Smooth muscle cell (in vitro differentiated cells): Measurements from ENCODE around the gene GRXCR2. TPM values are rescaled to one million over a fixed set of nuclear protein-coding genes. Genes with fewer than 3 reads are reported as not detected.

Source experiments
- DNase-seq: peaks from one replicate; lab custom pipeline; 2025; ENCODE audit not compliant: unreplicated experiment; lab: John Stamatoyannopoulos, UW
- H2AFZ ChIP-seq: fragments of 200-600 bp; sonication (generic); 2 replicates; pipeline ENCODE4 v1.6.0; 2016; ENCODE audit warnings: antibody characterized with exemption, low read depth, mild to moderate bottlenecking
- H3F3A ChIP-seq: fragments of 200-600 bp; sonication (generic); 2 replicates; pipeline ENCODE4 v1.6.0; 2017; ENCODE audit warnings: antibody characterized with exemption, low read depth
- H3K27ac ChIP-seq: fragments of 200-600 bp; sonication (generic); 2 replicates; pipeline ENCODE4 v1.5.1; 2016; ENCODE audit warnings: low read depth, mild to moderate bottlenecking
- H3K27me3 ChIP-seq: fragments of 200-600 bp; sonication (generic); 2 replicates; pipeline ENCODE4 v1.6.1; 2016; ENCODE audit warnings: low read depth, mild to moderate bottlenecking
- H3K36me3 ChIP-seq: fragments of 200-600 bp; sonication (generic); 2 replicates; pipeline ENCODE4 v1.5.1; 2016; ENCODE audit warnings: low read depth
- H3K4me1 ChIP-seq: fragments of 200-600 bp; sonication (generic); 2 replicates; pipeline ENCODE4 v1.5.1; 2016; ENCODE audit warnings: low read depth
- H3K4me2 ChIP-seq: fragments of 200-600 bp; sonication (generic); 2 replicates; pipeline ENCODE4 v1.6.0; 2016; ENCODE audit warnings: mild to moderate bottlenecking
- H3K4me3 ChIP-seq: fragments of 200-600 bp; sonication (generic); 2 replicates; pipeline ENCODE4 v1.5.1; 2016; ENCODE audit warnings: mild to moderate bottlenecking
- H3K79me2 ChIP-seq: fragments of 200-600 bp; sonication (generic); 2 replicates; pipeline ENCODE4 v1.6.0; 2016; ENCODE audit warnings: low read depth, mild to moderate bottlenecking
- H3K9ac ChIP-seq: fragments of 200-600 bp; sonication (generic); 2 replicates; pipeline ENCODE4 v1.6.0; 2016; ENCODE audit warnings: low read depth
- H3K9me3 ChIP-seq: fragments of 200-600 bp; sonication (generic); replicated peaks from 2 replicates; pipeline ENCODE4 v1.5.1; 2016; ENCODE audit warnings: low read depth
- H4K20me1 ChIP-seq: fragments of 200-600 bp; sonication (generic); 2 replicates; pipeline ENCODE4 v1.6.0; 2016; ENCODE audit warnings: low read depth
- WGBS: methylation state at CpG from one replicate; pipeline ENCODE4 v1.1.7; 2016; ENCODE audit warnings: low lambda C conversion rate; 5-methylcytosine and 5-hydroxymethylcytosine counted together
- polyA plus RNA-seq: library from polyadenylated mRNA; unstranded; fragments of >200 nt; fragmentation: Nextera tagmentation; extraction: Ambion mirVana; gene quantifications from 2 replicates; pipeline ENCODE4 v1.2.1, GENCODE V29; 2016
- total RNA-seq: library from RNA; depleted of rRNA; stranded (reverse); fragments of >200 nt; gene quantifications from 2 replicates; pipeline ENCODE4 v1.2.3, GENCODE V29; 2014
- TF ChIP-seq, protein P1 (sequence below): fragments of 200-600 bp; sonication (generic); IDR thresholded peaks from 2 replicates; pipeline ENCODE4 v1.5.1; 2017; ENCODE audit warnings: borderline replicate concordance, mild to moderate bottlenecking, antibody characterized with exemption; ENCODE audit not compliant: insufficient read depth, poor library complexity, severe bottlenecking

The GRXCR2 gene
- total and polyA plus RNA-seq, 2 experiments from 2014 or later, result not detected

- no peaks in the 10 kb centered on the region for H3F3A ChIP-seq
- no peak overlapping the region for H3K4me3 ChIP-seq
- H3K27me3 ChIP-seq, result no peaks in the 10 kb centered on the region
- no peak overlapping the region for H3K9ac ChIP-seq
- H3K4me1 ChIP-seq, result peaks cover 1% of the 10 kb centered on the region
- TF ChIP-seq, protein P1, sequence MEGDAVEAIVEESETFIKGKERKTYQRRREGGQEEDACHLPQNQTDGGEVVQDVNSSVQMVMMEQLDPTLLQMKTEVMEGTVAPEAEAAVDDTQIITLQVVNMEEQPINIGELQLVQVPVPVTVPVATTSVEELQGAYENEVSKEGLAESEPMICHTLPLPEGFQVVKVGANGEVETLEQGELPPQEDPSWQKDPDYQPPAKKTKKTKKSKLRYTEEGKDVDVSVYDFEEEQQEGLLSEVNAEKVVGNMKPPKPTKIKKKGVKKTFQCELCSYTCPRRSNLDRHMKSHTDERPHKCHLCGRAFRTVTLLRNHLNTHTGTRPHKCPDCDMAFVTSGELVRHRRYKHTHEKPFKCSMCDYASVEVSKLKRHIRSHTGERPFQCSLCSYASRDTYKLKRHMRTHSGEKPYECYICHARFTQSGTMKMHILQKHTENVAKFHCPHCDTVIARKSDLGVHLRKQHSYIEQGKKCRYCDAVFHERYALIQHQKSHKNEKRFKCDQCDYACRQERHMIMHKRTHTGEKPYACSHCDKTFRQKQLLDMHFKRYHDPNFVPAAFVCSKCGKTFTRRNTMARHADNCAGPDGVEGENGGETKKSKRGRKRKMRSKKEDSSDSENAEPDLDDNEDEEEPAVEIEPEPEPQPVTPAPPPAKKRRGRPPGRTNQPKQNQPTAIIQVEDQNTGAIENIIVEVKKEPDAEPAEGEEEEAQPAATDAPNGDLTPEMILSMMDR, result no peak
- WGBS, result 82% methylated on average over 1 of the region's 1 CpG
- H3K79me2 ChIP-seq, result no peaks in the 10 kb centered on the region
- no peaks in the 10 kb centered on the region for H4K20me1 ChIP-seq
- H2AFZ ChIP-seq, result no peak overlapping the region
- H3K9me3 ChIP-seq, result no peaks in the 10 kb centered on the region
- DNase-seq, result no peak
- no peak overlapping the region for H3K4me2 ChIP-seq
- no peaks in the 10 kb centered on the region for H3K36me3 ChIP-seq
- no peak overlapping the region for H3K27ac ChIP-seq
These were observed 42.2 kb downstream of the GRXCR2 start for GRCh38 chr5:145830594-145830993.

DNA sequence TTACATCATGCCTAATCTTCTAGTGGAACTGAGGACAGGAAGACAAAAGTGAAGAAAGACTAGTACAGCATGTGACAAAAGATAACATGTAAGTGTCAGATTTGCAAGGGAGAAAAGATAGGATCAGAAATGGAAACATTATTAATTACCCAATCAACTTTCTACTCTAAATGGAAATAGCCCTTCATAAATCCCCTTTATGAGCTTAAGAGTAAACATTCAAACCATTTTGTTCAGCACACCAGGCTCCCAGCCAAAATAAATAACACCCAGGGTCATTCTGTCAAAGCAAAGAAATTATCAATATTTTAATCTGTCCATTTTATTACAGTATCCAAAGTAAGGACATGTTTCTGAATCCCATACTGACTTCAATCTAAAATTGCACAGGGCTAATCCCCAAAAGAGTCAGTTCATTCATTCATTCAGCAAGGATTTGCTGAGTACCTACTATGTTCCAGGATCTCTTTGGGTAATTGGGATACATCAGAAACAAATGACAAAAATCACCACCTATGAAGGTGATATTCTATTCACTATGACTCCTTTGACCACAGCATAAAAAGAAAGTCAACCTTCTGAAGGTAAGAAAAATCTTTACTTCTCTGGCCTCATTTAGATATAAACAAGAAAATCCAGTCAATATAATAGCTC lies 43.0 kb downstream of the GRXCR2 start:
- TF ChIP-seq, protein P1, result no peak
- Histone ChIP-seq H3K36me3 (no peaks in the 10 kb centered on the region), H4K20me1 (no peaks in the 10 kb centered on the region), H3K9ac (no peak overlapping the region), H3K4me3 (no peak overlapping the region), H3F3A (no peaks in the 10 kb centered on the region), H3K27ac (no peak overlapping the region), H3K27me3 (no peaks in the 10 kb centered on the region), H3K9me3 (no peaks in the 10 kb centered on the region), H3K79me2 (no peaks in the 10 kb centered on the region), H3K4me2 (no peak overlapping the region), H3K4me1 (no peaks in the 10 kb centered on the region), H2AFZ (no peak overlapping the region)
- no peak for DNase-seq

GRCh38 chr5:145826895-145827674 lies 45.7 kb downstream of the GRXCR2 start:
- TF ChIP-seq, protein P1, result no peak
- no peak for DNase-seq
- Histone ChIP-seq H3K36me3 (no peaks in the 10 kb centered on the region), H3K9me3 (no peaks in the 10 kb centered on the region), H3K4me1 (no peaks in the 10 kb centered on the region), H3K9ac (no peak overlapping the region), H2AFZ (no peak overlapping the region), H3K4me3 (no peak overlapping the region), H3K27me3 (no peaks in the 10 kb centered on the region), H3K79me2 (no peaks in the 10 kb centered on the region), H3K4me2 (no peak overlapping the region), H3K27ac (no peak overlapping the region), H3F3A (no peaks in the 10 kb centered on the region), H4K20me1 (no peaks in the 10 kb centered on the region)
- WGBS, result 88% methylated on average over 8 of the region's 8 CpGs
